H1 (cell line): ENCODE measurements around the gene PTPN1. TPM values are rescaled to one million over a fixed set of nuclear protein-coding genes. Genes with fewer than 3 reads are reported as not detected.

Source experiments
- CEBPB ChIP-seq: IDR thresholded peaks from 2 replicates; pipeline ENCODE4 v1.6.1; 2012; ENCODE audit warnings: low read depth, low read length
- CREB1 ChIP-seq: IDR thresholded peaks from 2 replicates; pipeline ENCODE4 v1.6.1; 2012; ENCODE audit warnings: inconsistent platforms
- SP2 ChIP-seq: IDR thresholded peaks from 2 replicates; pipeline ENCODE4 v1.6.1; 2012; ENCODE audit warnings: mild to moderate bottlenecking, low read length, inconsistent platforms
- polyA plus RNA-seq, 7 experiments: library from polyadenylated mRNA; depleted of rRNA in 3 of 7; stranded (reverse) in 5 of 7; unstranded in 2 of 7; fragments of >200 nt in 5 of 7; fragments of 200-250 nt in 2 of 7; gene quantifications; 1 replicate in 5 of 7; 2 replicates in 1 of 7; 4 replicates in 1 of 7; pipeline versions ENCODE4 v1.2.1 to v1.2.3, GENCODE V29; 2011 to 2013; ENCODE audit warnings: missing spikeins in 2 of 7, mixed read lengths in 2 of 7
- total RNA-seq: library from RNA; stranded (reverse); fragmentation: NEBNext Ultra II Directional; extraction: Animal tissue kit (Norgen Biotek cat#: 25700); gene quantifications from 2 replicates; pipeline ENCODE4 v1.2.1, GENCODE V29; 2021

PTPN1 gene
- total and polyA plus RNA-seq, 2 of the 8 experiments (the other 6 are each of a cell fraction or from before 2014, with no cell fraction given) = 18.6 to 32.1 TPM

DNA sequence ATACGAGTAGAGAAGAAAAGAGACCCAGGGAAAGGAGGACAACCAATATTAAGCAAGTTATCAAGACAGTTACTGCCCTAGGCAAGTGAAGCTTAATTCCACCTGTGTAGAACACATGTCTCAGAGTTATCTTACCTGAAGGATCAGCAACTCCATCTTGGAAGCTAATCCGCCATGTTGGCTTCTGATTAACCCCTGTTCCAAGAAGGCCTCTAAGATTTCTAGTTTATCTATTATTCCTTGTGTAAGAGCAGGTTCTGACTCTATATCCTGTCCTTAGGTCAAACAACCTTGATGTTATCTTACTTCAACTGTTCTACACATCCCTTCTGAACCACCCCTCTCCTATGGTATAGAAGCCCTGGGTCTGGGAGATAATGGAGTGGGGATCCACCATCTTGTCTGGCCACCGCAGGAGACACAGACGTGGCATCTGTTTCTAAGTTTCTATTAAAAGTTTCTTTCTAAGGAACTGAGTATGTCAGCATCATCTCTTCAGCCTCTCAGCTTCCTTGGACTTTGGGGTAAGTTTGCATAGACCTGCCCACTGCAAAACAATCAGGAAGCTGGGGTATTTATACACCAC lies 27.7 kb upstream of the PTPN1 start (continued):
- no peak for TF ChIP-seq CEBPB
- TF ChIP-seq CREB1 = no peak
- TF ChIP-seq SP2 = no peak
